Coronary artery (tissue), 2 donors: ENCODE measurements around the gene SRRM4.

ENCODE experiments used
- DNase-seq: peaks from one replicate; pipeline ENCODE4 v3.0.0-alpha.2; 2017; ENCODE audit warnings: low spot score
- H3K27ac ChIP-seq, 2 donors: fragments of 200-600 bp; sonication (generic); one replicate each; pipeline ENCODE4 v1.5.1; 2016 to 2019
- H3K4me3 ChIP-seq: fragments of 200-600 bp; sonication (generic); 2 replicates; pipeline ENCODE4 v1.5.1; 2016; ENCODE audit warnings: mild to moderate bottlenecking, moderate library complexity
- TF ChIP-seq, protein P1 (sequence below): fragments of 200-600 bp; sonication (generic); IDR thresholded peaks from one replicate; pipeline ENCODE4 v1.5.1; 2019; ENCODE audit warnings: antibody characterized with exemption

SRRM4 gene

DNA sequence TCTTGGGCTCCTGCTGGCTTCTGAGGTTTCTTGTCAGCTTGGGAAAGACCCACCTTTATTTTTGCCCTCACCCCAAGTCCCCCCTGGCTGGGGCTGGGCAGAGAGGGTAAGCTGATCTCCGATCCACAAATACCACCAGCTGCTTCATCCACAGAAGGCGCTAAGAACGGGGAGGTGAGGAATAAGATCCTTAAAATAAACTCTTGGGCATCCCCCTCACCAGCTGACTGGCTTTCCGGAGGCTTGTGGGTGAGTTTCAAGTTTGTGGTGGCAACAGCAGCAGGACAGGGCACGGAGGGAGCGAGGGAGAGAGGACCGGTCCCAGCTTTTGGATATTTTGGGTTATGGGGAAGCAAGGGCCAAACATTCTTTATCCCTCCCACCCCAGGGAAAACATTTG is 176.6 kb downstream of the SRRM4 start:
- H3K27ac ChIP-seq, result peak overlapping the region; percentile 86 to 95
- H3K4me3 ChIP-seq, result peak overlapping the region; percentile 58
- DNase-seq, result peak; percentile 77
- TF ChIP-seq, protein P1, sequence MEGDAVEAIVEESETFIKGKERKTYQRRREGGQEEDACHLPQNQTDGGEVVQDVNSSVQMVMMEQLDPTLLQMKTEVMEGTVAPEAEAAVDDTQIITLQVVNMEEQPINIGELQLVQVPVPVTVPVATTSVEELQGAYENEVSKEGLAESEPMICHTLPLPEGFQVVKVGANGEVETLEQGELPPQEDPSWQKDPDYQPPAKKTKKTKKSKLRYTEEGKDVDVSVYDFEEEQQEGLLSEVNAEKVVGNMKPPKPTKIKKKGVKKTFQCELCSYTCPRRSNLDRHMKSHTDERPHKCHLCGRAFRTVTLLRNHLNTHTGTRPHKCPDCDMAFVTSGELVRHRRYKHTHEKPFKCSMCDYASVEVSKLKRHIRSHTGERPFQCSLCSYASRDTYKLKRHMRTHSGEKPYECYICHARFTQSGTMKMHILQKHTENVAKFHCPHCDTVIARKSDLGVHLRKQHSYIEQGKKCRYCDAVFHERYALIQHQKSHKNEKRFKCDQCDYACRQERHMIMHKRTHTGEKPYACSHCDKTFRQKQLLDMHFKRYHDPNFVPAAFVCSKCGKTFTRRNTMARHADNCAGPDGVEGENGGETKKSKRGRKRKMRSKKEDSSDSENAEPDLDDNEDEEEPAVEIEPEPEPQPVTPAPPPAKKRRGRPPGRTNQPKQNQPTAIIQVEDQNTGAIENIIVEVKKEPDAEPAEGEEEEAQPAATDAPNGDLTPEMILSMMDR, result no peak

DNA sequence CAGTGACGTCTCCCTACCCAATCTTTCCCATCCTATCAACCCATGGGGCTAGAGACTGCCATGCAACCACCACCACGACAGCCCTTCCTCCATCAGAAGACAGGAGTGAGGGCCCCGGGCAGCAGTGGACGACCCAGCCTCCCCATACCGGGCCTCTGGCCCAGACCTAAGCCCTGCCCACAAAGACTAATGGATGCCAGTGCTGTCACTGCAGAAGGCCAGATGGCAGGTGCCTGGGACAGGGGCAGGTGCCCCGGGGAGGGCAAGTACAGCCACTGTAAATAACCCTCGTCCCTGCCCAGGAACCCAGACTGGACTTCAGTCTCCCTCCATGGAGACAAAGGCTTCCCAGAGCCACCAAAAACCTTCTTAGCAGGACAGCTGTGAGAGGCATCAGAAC is 177.1 kb downstream of the SRRM4 start:
- H3K27ac ChIP-seq, result peak overlapping the region; percentile 86 to 95
- peak overlapping the region; percentile 58 for H3K4me3 ChIP-seq
- TF ChIP-seq, protein P1, result no peak
- no peak for DNase-seq

DNA sequence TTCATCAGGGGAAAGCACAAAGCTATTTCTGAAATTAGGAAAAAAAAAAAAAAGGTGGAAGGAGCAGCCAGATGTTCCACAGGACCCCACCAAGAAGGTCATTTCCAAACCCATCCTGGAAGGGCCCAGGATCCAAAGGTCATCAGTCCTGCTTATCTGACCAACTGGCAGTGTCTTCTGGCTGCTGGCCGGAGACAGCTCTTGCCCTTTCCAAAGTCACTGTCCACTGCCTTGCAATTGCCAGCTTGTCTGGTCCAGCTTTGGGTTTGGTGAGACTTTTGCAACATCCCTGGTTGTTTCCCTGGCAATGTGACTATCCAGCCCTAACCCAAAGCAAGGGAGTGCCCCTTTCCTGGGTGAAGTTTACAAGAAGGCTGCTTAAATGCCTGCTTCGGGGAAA is 178.5 kb downstream of the SRRM4 start:
- Histone ChIP-seq H3K27ac (no peak overlapping the region), H3K4me3 (no peak overlapping the region)
- no peak for DNase-seq
- TF ChIP-seq, protein P1, result no peak

DNA sequence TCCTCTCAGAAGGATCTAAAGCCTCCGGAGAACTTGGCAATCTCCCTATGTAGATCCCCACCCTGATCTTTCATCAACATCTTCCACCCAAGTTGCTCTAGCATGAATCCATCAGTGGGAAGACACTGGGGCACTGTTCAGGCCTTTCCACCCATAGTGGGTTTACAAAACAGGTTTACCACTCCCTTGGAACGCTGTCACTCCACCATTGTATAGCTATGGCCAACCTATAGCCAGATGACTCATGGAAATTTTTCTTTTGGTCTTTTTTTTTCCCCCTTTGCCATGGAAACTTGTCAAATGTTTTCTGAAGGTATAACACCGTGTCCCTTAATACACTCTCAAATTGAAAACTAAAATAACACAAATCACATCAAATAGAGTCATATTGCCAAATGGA is 186.6 kb downstream of the SRRM4 start:
- TF ChIP-seq, protein P1, result no peak
- no peak for DNase-seq
- Histone ChIP-seq H3K4me3 (no peak overlapping the region), H3K27ac (no peak overlapping the region)

DNA sequence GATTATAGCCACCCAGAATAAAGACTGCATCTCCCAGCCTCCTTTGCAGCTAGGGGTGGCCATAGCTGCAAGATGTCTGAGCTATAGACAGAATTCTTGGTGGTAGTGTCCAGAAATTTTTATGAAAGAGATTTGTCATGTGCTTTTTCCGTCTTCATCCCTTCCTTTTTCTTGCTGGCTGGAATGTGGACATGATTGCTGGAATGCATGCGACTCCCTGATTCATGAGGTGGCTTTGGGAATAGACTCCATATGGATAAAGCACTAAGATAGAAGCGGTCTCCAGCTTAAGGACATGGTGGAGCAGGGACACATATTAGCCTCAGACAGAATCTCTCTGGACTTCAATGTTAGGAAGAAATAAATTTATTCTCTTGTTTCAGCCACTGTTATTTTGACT is 187.4 kb downstream of the SRRM4 start:
- no peak overlapping the region for H3K27ac ChIP-seq
- DNase-seq, result no peak
- TF ChIP-seq, protein P1, result no peak
- no peak overlapping the region for H3K4me3 ChIP-seq

DNA sequence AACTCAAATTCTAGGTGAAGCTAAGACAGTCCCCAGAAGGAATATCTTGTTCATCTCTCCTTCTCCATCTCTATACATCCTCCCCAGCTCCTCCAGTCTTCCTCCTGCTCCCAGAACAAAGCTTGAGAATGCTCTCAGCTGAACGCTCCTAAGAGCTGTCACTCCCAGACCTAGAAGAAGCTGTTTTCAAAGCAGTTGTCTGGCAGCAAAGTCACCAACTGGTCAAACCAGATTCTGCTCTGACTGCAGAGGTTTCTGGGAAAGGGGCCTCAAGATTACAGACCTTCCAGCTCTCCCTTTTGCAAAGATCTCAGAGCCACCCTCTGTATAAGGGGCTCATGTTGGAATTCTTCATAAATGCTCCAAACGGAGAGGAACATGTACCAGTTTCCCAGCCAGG is 187.8 kb downstream of the SRRM4 start:
- no peak for DNase-seq
- no peak overlapping the region for H3K4me3 ChIP-seq
- no peak overlapping the region for H3K27ac ChIP-seq
- TF ChIP-seq, protein P1, result no peak

DNA sequence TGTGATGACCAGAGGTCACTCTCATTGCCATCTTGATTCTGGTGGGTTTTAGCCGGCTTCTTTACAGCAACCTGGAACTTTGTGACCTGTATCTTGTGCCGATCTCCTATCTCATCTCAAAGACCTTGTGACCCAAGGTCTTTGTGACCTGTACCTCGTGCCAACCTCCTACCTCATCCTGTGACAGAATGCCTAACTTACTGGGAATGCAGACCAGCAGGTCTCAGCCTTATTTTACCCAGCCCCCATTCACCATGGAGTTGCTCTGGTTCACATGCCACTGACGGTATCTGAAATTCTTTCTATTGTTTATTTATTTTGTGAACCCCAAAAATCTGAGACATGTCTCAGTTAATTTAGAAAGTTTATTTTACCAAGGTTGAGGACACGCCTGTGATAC is 189.9 kb downstream of the SRRM4 start:
- TF ChIP-seq, protein P1, result no peak
- Histone ChIP-seq H3K27ac (no peak overlapping the region), H3K4me3 (no peak overlapping the region)
- DNase-seq, result no peak
